ENCODE results near the gene THEMIS2.
A peak's percentile ranks its signal among the peaks of the same experiment; 100 is the strongest.

The THEMIS2 gene

GRCh38 chr1:27835501-27835900 lies 36.8 kb upstream of the THEMIS2 start:
- no peak for TF ChIP-seq EP300 (IDR thresholded peaks at IDR 0.05; ENCODE audit: borderline replicate concordance)
- no peak for TF ChIP-seq MAX (IDR thresholded peaks at IDR 0.05)
- TF ChIP-seq FOXM1 (IDR thresholded peaks at IDR 0.05; ENCODE audit: borderline replicate concordance, low read depth) = no peak
- no peak for TF ChIP-seq EGR1 (IDR thresholded peaks at IDR 0.05)
- no peak for TF ChIP-seq RAD21 (IDR thresholded peaks at IDR 0.05; ENCODE audit: low read depth)
- no peak for TF ChIP-seq NFIC (IDR thresholded peaks at IDR 0.05)
- no peak for TF ChIP-seq TEAD4 (IDR thresholded peaks at IDR 0.05)
- TF ChIP-seq ZBTB7A (IDR thresholded peaks at IDR 0.05; ENCODE audit: low read depth) = no peak
- no peak for TF ChIP-seq REST (IDR thresholded peaks at IDR 0.05; ENCODE audit: low read depth)
- TF ChIP-seq TAF1 (IDR thresholded peaks at IDR 0.05; ENCODE audit: low read depth) = no peak
- no peak for TF ChIP-seq YY1 (IDR thresholded peaks at IDR 0.05; ENCODE audit: low read depth)
- TF ChIP-seq CEBPB (IDR thresholded peaks at IDR 0.05) = no peak
- no peak for TF ChIP-seq TCF12 (IDR thresholded peaks at IDR 0.05; ENCODE audit: low read depth)
- no peak for TF ChIP-seq USF1 (IDR thresholded peaks at IDR 0.05)
- TF ChIP-seq CREB1 (IDR thresholded peaks at IDR 0.05; ENCODE audit: low read depth) = no peak

- TF ChIP-seq FOXM1 (IDR thresholded peaks at IDR 0.05; ENCODE audit: borderline replicate concordance, low read depth) (no peak), CEBPB (IDR thresholded peaks at IDR 0.05) (no peak), TEAD4 (IDR thresholded peaks at IDR 0.05) (no peak), USF1 (IDR thresholded peaks at IDR 0.05) (no peak), EGR1 (IDR thresholded peaks at IDR 0.05) (no peak), EP300 (IDR thresholded peaks at IDR 0.05; ENCODE audit: borderline replicate concordance) (no peak)
Observed at GRCh38 chr1:27849951-27850350, 22.4 kb upstream of the THEMIS2 start.

- TF ChIP-seq RAD21 (IDR thresholded peaks at IDR 0.05; ENCODE audit: low read depth) (no peak), ZBTB7A (IDR thresholded peaks at IDR 0.05; ENCODE audit: low read depth) (no peak)
Observed at GRCh38 chr1:27855085-27855484, 17.3 kb upstream of the THEMIS2 start.

GRCh38 chr1:27856561-27857343 lies 15.6 kb upstream of the THEMIS2 start:
- TF ChIP-seq CEBPB (IDR thresholded peaks at IDR 0.05) = no peak
- no peak for TF ChIP-seq YY1 (IDR thresholded peaks at IDR 0.05; ENCODE audit: low read depth)
- TF ChIP-seq FOXM1 (IDR thresholded peaks at IDR 0.05; ENCODE audit: borderline replicate concordance, low read depth) = no peak
- no peak for TF ChIP-seq MAX (IDR thresholded peaks at IDR 0.05)
- TF ChIP-seq NFIC (IDR thresholded peaks at IDR 0.05) = no peak
- no peak for TF ChIP-seq USF1 (IDR thresholded peaks at IDR 0.05)
- no peak for TF ChIP-seq EGR1 (IDR thresholded peaks at IDR 0.05)
- no peak for TF ChIP-seq REST (IDR thresholded peaks at IDR 0.05; ENCODE audit: low read depth)
- no peak for TF ChIP-seq CREB1 (IDR thresholded peaks at IDR 0.05; ENCODE audit: low read depth)
- no peak for TF ChIP-seq TCF12 (IDR thresholded peaks at IDR 0.05; ENCODE audit: low read depth)
- TF ChIP-seq RAD21 (IDR thresholded peaks at IDR 0.05; ENCODE audit: low read depth) = no peak
- TF ChIP-seq ZBTB7A (IDR thresholded peaks at IDR 0.05; ENCODE audit: low read depth) = no peak
- no peak for TF ChIP-seq TEAD4 (IDR thresholded peaks at IDR 0.05)
- no peak for TF ChIP-seq TAF1 (IDR thresholded peaks at IDR 0.05; ENCODE audit: low read depth)
- no peak for TF ChIP-seq EP300 (IDR thresholded peaks at IDR 0.05; ENCODE audit: borderline replicate concordance)

- TF ChIP-seq CREB1 (IDR thresholded peaks at IDR 0.05; ENCODE audit: low read depth) (no peak), EGR1 (IDR thresholded peaks at IDR 0.05) (no peak), EP300 (IDR thresholded peaks at IDR 0.05; ENCODE audit: borderline replicate concordance) (no peak), RAD21 (IDR thresholded peaks at IDR 0.05; ENCODE audit: low read depth) (peak; percentile 98), NFIC (IDR thresholded peaks at IDR 0.05) (peak; percentile 68), ZBTB7A (IDR thresholded peaks at IDR 0.05; ENCODE audit: low read depth) (no peak), MAX (IDR thresholded peaks at IDR 0.05) (peak; percentile 22; the same call in 1 of the 2 replicates), TEAD4 (IDR thresholded peaks at IDR 0.05) (no peak), TCF12 (IDR thresholded peaks at IDR 0.05; ENCODE audit: low read depth) (no peak), CEBPB (IDR thresholded peaks at IDR 0.05) (no peak), REST (IDR thresholded peaks at IDR 0.05; ENCODE audit: low read depth) (no peak)
Observed at GRCh38 chr1:27858072-27858948, 14.0 kb upstream of the THEMIS2 start.

All from Ishikawa (cell line).